Measurements from ENCODE around the gene ANKFY1. TPM values are rescaled to one million over a fixed set of nuclear protein-coding genes. Genes with fewer than 3 reads are reported as not detected.
A peak's percentile ranks its signal among the peaks of the same experiment; 100 is the strongest.

ANKFY1 gene
- total RNA-seq, 1 experiment from 2014 or later, result 37.4 TPM

DNA sequence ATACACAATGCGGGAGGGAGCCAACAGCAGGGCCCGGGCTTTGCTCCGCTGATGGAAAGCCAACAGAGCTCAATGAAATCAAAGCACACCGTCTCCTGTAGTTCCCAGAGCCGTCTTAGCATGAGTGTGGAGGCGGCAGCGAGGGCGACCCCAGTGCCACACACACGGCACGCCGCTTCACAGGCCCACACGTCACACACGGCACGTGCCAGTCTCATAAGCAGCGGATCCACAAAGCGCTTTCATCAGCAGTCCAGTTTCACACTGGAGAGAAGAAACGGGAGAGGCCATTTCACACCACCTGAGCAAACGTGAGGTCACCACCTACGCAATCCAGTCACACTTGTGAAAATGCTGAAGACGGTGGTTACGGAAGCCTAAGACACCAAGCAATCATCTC, 86.0 kb downstream of the ANKFY1 start:
- no peak for DNase-seq (ENCODE audit: low read depth)

DNA sequence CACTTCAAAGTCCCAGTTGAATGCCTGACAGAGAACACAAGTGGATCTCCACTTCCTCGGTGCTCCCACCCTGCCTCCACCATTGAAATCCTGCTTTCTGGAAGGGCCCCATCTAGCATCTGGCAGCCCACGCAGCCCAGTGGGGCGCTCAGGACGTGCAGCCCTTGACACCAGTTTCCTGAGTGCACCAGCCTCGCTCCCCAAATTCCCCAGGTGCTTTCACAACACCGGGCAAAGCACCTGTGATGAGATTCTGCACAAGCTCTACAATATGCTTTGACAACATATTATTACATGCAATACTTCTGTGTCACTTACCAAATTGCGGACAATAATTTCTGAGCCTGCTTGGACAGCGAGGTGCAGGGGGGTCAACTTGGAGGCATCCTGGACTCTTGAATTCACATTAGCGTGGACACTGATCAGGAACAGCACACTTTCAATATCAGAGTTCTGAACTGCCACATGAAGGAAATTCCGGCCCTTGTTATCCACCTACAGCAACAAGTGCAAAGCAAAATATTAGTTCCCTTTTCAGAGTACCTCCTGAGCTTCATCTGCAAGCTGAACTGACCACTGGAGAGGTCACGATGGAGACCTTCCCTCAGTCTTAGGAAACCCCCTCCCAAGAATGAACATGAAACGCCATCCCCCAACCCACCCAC, 86.8 kb downstream of the ANKFY1 start:
- no peak for DNase-seq (ENCODE audit: low read depth)

DNA sequence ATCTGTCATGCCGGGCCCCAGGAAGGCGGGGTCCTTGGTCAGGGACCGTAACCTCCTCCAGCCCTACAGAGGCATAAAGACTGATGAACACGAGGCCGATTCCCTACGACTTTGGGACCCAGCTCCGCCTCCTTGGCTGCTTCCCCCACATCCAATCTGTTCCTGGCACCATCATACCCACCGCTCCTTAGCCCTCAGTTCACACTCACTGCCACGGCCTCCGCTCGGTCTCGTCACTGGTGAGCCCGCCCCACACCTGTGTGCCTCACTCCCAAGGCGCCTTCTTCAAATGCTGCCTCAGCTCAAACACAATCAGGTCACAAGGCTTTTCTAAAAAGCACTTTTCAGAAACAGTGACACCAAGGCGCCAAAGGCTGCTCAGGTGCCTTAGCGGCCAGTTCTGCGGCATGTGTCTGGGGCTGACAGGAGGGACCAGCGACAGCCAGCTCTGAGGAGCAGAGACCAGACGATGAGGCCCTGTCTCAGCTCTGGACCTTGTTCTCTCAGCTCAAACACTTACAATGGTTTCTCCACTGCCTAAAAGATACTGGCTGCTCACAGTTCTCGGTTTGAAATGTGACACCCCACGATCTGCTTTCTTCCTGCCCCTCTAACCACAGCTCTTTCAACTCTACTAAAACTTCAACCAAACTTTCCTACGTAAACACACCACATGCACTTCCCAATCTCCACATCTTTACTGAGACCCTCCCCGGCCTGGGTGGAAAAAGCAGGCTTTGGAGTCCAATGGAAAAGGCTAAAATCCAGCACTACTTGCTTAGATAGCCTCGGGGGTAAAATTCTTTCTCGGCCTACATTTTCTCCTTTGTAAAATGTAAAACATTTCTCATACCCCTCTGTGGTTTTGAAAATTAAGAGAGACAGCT, 87.6 kb downstream of the ANKFY1 start:
- DNase-seq (ENCODE audit: low read depth), result peak; percentile 34

DNA sequence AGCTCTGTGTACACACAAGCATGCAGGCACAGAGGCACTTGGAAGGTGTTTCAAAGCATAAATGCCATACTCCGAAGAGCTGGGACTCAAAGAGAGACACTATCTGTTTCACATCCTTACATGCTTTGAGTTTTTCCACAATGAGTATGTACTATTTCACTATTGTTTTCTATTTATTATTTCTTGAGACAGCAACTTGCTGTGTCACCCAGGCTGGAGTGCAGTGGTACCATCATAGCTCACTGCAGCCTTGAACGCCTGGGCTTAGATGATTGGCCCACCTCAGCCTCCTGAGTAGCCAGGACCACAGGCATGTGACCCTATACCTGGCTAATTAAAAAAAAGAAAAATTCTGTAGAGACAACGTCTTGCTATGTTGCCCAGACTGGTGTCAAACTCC, 89.2 kb downstream of the ANKFY1 start:
- no peak for DNase-seq (ENCODE audit: low read depth)

- no peak for DNase-seq (ENCODE audit: low read depth)
Measured at GRCh38 chr17:4173781-4174180, 90.0 kb downstream of the ANKFY1 start.

DNA sequence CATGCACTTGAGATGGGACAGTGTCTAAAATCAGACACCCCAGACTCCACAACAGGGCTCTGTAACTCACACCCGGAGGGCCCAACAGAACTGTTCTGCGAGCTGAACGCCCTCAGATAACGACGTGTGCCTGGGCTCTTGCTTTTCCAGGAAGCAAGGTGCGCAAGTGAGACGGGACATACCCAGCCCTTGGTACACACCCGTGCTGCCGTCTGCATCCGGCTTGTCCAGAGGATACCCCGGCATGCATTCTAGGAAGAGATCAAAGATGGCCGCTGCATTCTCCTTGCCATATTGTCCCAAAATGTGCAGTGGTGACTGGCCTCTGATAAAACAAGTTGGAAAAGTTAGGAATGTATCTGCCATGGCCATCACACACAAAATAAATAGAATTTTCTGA, 91.4 kb downstream of the ANKFY1 start:
- no peak for DNase-seq (ENCODE audit: low read depth)

DNA sequence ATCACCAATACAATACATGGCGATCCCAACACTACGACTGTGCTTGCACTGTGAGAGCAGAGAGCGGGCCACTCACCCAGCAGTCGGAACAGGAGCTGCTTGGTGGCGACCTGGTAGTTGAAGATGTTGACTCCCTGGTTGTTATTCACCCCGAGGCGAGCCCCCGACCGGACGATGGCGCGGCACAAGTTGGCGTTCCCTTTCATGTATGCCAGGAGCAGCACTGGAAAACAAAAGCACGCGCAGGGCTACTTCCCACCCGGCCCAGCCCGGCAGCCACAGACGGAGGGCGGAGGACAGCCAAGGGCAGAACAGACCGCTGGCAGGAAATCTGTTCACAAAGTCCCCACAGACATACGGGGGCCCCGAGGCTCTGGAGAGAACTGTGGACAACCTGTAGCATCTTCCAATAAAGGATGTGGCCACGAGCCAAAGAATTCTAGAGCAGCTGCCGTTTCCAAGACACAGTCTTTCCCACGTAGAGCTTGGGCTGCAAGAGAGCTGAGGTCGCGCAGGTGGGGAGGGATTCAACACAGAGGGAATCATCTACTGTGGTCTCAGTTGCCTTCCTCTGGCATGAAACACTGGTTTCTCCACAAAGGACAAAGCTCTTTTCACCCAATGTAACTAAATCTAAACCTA, 93.0 kb downstream of the ANKFY1 start:
- no peak for DNase-seq (ENCODE audit: low read depth)

DNA sequence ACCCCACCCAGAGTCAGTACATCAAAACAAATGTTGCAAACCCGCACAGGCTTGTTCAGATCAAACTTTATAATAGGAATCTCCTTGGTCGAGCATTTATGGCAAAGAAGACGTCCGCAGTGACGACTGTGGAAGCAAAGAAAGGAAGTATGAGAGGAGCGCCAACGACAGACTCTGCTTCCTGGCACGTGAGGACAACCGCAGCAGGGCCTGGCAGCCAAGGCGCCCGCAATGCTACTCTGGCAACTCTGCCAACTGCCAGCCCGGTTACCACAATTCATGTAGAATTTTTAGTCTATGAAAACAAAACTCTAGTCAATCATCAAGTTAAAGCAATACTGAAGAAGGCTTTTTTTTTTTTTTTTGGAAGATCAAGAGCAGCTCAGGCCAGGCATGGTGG, 96.0 kb downstream of the ANKFY1 start:
- no peak for DNase-seq (ENCODE audit: low read depth)

DNA sequence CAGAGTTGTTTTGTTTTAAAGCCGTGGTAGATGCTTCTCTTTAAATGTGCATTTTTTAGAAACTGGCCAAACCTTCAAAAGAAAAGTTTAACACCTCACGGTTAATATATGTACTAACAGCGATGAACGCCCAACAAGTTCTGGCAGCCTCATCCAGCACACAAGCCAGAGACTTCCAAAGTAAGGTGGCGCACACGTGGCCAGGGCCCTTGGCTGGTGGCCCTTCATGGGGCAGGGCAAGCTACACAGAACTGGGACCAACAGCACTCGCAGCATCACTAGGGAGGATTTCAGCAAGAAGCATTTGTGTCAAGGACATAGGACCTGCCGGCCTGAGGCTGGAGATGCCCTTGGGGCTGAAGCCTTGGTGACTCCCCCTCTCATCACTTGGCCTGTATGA, 97.4 kb downstream of the ANKFY1 start:
- no peak for DNase-seq (ENCODE audit: low read depth)

GRCh38 chr17:4165301-4166010, 98.3 kb downstream of the ANKFY1 start:
- no peak for DNase-seq (ENCODE audit: low read depth)

GRCh38 chr17:4163951-4164350, 99.8 kb downstream of the ANKFY1 start:
- peak; percentile 15 for DNase-seq (ENCODE audit: low read depth)

DNA sequence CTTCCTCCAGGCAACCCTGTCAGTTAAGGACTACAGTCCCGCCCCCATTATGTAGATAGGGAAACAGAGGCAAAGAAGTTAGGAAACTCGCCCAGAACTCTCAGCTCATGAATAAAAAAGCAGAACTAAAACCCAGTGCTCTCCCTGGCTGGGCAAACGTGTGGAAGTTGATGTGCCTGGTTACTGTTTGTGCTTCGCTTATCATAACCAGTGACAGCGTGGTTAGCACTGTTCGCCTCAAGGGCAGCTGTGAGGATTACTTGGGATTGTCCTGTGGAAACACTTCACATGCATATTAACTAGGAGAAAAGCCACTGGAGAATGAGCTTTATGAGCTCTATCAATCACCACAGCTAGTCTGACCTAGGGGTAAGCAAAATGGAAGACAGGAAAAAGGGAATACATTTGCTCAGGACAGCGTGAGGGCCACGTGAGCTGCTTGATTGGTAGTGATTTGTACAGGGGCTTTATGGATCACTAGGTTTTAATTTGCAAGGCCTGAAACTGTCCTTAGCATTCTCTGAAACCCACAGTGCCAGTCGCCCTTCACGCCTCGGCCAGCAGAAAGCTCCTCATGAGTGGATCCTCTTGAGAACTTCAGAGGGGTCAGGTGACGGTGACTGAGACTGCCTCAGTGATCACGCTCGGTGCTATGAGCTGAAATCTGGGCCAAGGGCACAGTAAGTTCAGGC, 100.9 kb downstream of the ANKFY1 start:
- peak; percentile 78 for DNase-seq (ENCODE audit: low read depth)

- DNase-seq (ENCODE audit: low read depth), result peak; percentile 29
Measured at GRCh38 chr17:4162321-4162720, 101.5 kb downstream of the ANKFY1 start.

GRCh38 chr17:4161967-4162305, 101.8 kb downstream of the ANKFY1 start:
- no peak for DNase-seq (ENCODE audit: low read depth)

DNA sequence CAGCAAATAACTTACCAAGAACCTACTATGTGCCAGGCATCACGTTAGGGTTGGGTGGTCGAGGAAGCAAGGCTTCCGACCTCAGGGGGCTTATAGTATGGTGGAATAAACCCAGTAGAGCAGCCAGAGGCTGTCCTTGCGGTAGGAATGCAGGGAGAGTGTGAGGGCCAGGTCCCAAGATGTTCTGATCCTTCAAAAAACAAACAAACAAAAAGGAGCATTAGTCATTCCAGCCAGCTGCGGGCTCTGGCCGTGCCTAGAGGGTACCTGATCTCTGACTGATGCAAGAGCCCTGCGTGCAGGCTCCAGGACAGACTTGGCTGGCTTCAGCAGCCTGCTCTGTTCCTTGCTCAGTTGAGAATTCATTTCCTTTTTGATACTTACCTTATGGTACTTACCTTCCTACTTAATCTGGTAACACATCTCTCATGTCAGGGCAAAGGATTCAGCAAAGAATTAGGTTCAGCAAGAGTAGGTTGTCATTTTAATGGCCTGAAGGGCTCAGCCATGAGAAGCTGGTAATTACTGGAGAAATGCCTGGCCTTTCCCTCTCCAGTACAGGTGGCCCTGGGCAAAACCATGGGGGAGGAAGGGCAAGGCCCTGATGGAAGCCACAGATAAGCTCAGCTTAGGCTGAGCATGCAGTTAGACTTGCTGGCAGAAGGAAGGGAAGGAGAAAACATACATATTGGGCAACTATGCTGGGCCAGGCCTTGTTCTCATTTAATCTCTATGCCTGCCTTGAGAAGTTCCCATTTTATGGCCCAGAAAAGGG, 102.4 kb downstream of the ANKFY1 start:
- peak; percentile 95 for DNase-seq (ENCODE audit: low read depth)

- DNase-seq (ENCODE audit: low read depth), result no peak
Measured at GRCh38 chr17:4160294-4160859, 103.4 kb downstream of the ANKFY1 start.

GRCh38 chr17:4159761-4160160, 104.0 kb downstream of the ANKFY1 start:
- DNase-seq (ENCODE audit: low read depth), result no peak

- DNase-seq (ENCODE audit: low read depth), result no peak
Measured at GRCh38 chr17:4157618-4158333, 106.0 kb downstream of the ANKFY1 start.

- DNase-seq (ENCODE audit: low read depth), result no peak
Measured at GRCh38 chr17:4156750-4157381, 106.9 kb downstream of the ANKFY1 start.

Data from M059J (cell line).